HG03558 (cell line): ENCODE results near the gene CDK4.
"Not testable (repeated sequence)": the region's sequence is repeated elsewhere in the genome, so short reads cannot be mapped to it uniquely, and the experiment has no call there.

Experiments used
- ATAC-seq: cut with Tn5 transposase; IDR thresholded peaks from one replicate; pipeline ENCODE4 v1.9.1; 2021; ENCODE audit warnings: moderate number of reproducible peaks; ENCODE audit not compliant: unreplicated experiment; ENCODE audit errors: extremely low read depth

CDK4 gene

DNA sequence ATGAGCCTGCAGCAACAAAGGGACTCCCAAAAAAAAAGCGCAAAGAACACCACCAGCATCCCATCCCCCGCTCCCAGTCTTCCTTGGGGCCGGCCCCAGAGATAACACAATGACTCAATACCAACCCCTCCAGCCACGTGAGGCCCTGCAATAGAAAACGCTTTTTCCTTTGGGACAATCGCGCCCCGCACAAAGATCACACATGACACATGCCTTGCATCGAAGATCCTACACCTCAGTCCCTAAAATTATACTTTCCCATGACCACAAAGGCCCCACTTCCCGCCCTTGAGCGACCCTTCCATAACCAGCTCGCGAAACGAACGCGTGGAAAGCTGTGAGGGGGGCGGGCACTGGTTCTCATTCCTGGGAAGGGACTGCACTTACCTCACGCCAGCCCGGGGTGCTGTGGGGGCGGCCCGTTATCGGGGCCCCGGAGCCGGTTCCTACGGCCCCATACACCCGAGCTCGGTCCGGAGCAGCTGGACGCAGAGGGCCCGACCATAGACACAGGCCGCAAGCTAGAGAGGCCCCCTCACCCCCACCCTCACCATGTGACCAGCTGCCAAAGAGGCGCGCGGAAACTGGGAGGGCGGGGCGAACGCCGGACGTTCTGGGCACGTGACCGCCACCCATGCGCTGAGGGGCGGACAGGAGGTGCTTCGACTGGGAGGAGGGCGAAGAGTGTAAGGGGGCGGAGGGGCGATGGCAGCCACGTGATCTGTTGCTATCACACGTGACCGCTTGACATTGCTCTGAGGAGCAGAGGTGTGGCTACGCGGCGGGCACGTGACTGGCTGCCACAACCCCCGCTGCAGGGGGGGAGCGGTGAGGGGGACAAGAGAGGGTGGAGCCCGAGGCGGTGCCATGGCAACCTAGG is at the start of gene CDK4:
Gene CDK4 (minus strand): TSS at position 523 of the 880 bp plus-strand sequence. CDS start 593 bp downstream, outside the sequence.
- ATAC-seq: peak; percentile 48

DNA sequence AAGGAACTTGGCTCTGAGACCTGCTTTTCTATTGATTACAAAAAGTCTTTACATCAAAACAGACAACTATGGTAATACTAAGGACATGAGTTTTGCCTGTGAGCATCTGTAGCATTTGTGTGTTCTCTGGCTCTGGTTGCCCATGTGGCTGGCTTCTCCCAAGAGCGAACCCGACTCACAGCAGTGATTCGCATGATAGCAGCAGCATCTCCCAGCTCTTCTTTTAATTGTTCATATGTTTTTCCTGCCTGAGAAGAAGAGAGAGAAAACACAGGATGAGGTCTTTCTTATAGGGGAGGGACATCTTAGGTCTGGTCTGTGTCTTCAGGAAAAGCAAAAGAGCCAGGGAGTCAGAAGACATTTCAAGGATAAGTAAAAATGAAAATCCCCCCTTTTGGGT is 48.9 kb upstream of the CDK4 start:
- ATAC-seq: no peak

GRCh38 chr12:57797933-57798332 is 45.8 kb upstream of the CDK4 start:
- ATAC-seq: no peak

DNA sequence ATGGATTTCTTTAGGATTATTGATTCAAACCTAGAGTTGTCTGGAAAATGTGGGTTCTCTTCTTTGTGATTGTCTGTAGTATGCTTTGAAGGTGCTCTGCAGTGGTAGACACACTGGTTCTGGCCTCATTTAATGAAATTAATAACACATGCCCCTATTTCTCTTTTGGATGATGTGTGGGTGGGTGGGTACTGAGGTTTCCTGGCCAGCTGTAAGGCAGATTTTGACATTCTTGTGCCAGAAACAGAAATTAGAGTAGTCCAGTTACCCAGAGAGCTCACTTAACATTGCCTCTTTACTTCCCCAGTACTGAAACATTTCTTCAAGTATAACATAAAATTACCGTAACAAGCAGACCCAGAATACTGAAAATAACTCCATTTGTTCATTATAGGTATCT is 44.9 kb upstream of the CDK4 start:
- no peak for ATAC-seq

DNA sequence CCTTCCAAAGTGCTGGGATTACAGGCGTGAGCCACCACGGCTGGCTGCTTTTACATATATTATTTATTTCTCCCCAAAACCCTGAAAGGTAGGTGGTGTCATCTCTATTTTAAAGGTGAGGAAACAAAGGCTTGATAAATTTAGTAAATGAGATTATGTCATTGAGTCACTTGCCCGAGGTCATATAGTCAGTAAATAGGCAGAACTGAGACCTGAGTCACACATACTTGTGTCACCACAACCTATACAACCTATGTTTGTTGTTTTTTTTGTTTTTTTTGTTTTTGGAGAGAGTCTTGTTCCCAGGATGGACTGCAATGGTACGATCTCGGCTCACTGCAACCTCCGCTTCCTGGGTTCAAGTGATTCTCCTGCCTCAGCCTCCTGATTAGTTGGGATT is 43.2 kb upstream of the CDK4 start:
- ATAC-seq: no peak

DNA sequence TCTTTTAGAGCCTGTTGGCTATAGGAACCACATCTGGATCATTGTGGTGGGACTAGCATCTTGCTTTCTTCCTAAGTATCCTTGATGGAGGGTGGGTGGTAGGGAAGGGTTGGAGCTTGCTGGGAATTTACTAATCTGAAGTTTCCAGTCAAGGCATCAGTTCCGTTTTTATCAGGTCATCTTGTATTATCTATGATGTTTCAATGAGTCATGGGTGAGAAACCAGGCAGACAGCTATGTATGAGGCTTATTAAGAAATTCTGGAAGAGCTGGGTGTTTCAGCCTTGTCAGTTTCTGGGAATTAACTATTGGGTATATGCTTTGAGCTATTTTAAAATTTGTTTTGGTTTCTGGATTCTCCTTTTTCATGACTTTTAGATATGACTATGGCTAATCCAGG is 41.8 kb upstream of the CDK4 start:
- no peak for ATAC-seq

DNA sequence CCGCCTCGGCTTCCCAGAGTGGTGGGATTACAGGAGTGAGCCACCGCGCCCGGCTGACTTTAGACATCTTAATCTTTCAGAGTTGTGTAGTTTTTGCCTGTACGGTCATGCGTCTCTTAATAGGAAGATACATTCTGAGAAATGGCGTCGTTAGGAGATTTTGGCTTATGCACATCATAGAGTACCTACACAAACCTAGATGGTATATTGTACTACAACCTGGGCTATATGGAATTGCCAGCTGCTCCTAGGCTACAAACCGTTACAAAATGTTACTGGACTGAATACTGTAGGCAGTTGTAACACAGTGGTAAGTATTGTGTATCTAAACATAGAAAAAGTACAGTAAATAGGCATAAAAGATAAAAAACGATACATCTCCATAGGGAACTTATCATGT is 31.8 kb upstream of the CDK4 start:
- ATAC-seq: no peak

DNA sequence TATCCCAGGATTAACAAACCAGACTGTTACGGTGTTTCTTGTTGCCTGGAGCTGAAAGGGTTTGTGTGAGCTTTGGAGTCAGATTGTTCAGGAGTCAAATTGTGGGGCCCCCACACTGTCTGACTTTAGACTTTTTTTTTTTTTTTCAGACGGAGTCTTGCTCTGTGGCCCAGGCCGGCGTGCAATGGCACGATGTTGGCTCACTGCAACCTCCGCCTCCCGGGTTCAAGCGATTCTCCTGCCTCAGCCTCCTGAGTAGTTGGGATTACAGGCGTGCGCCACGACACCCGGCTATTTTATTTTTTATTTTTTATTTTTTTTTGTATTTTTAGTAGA is 31.3 kb upstream of the CDK4 start:
- no peak for ATAC-seq

DNA sequence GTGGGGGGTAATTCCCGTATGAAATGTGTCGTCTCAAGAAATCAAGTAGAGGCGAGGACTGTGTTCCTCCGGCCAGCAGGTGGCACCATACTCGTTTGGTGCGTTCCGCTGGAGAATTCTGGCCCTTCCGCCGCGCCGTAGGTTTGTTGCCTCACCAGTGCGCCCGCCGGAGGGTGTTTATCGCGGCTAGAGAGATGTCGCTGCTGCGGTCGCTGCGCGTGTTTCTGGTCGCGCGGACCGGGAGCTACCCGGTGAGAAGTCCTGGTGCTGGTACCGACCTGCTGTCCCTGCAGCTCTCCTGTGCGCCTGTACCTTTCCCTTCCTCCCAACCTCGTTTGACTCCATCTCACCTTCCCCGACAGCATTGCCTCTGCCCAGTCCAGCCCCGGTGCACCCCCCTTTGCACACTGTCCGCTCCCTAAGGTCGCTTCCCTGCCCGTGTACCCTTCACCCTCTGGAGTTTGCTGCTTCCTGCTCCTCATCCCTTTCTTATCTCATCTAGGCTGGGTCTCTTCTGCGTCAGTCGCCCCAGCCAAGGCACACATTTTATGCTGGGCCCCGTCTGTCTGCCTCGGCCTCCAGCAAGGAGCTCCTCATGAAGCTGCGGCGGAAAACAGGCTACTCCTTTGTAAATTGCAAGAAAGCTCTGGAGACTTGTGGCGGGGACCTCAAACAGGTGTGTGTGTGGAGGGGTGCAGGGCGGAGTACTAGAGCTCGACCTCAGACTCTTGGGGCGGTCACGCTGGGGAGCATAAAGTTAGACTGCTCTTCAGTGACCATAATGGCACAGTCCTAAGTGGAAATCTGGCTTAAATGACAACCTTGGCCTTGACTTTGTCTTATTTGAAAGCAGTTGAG is 30.7 kb upstream of the CDK4 start, which contains the start of gene TSFM:
Gene TSFM (plus strand): TSS at position 180 of the 858 bp plus-strand sequence. CDS start 15 bp downstream, at position 195.
- peak; percentile 63 for ATAC-seq

GRCh38 chr12:57782243-57782607 is 30.1 kb upstream of the CDK4 start:
- no peak for ATAC-seq

GRCh38 chr12:57781801-57782200 is 29.7 kb upstream of the CDK4 start:
- ATAC-seq: no peak

GRCh38 chr12:57781244-57781643 is 29.1 kb upstream of the CDK4 start:
- ATAC-seq: no peak

- ATAC-seq: no peak
Measured at GRCh38 chr12:57780284-57780897, 28.3 kb upstream of the CDK4 start.

GRCh38 chr12:57779736-57780135 is 27.6 kb upstream of the CDK4 start:
- ATAC-seq: no peak

- ATAC-seq: no peak
Measured at GRCh38 chr12:57777911-57778310, 25.8 kb upstream of the CDK4 start.

DNA sequence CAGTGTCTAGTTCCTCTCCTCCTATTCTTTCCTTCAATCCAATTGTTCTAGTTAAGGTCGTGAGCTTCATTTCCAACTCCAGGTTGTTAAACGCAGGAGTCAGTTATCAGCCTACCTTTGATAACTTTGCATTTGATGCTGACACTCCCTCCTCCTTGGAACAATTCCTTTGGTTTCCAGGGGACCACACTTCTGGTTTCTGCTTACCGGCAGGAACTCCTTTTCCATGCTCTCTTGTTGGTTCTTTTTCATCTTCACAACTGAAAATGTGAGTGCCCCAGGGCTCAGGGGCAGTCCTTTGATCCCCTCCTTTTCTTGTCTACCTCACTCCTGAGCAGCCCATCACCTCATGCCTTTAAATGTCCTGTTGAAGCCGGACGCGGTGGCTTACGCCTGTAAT is 25.3 kb upstream of the CDK4 start:
- no peak for ATAC-seq

DNA sequence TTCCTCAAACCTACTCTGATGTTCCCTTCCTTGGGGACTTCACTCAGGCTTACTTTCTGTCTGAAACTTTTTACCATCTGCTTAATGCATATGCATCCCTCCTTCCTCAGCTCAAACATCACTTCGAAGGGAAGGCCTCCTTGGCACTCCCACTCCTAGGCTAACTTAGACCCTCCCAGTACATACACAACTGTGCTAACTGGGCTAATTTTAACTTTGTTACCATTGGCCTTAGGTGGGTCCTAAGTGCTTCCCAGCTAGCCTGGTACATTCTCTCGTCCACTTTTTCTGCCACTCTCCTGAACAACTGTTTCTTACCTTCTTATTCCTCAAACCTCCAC is 24.1 kb upstream of the CDK4 start:
- ATAC-seq: no peak

- ATAC-seq: no peak
Measured at GRCh38 chr12:57775563-57776246, 23.6 kb upstream of the CDK4 start.

- no peak for ATAC-seq
Measured at GRCh38 chr12:57775044-57775443, 22.9 kb upstream of the CDK4 start.

DNA sequence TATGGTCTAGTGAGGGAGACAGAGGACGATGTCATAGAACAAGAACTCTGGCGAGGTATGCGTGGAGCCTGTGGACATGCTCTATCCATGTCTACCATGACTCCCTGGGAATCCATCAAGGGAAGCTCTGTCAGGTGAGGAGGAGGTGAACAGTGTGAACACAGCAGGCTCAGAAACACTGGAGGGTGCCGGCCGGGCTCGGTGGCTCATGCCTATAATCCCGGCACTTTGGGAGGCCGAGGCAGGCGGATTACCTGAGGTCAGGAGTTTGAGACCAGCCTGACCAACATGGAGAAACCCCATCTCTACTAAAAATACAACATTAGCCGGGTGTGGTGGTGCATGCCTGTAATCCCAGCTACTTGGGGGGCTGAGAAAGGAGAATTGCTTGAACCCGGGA is 22.5 kb upstream of the CDK4 start:
- not testable (repeated sequence) for ATAC-seq
